Measurements from ENCODE around the gene FMN1. TPM values are rescaled to one million over a fixed set of nuclear protein-coding genes. Genes with fewer than 3 reads are reported as not detected.

The FMN1 gene
- total and polyA plus RNA-seq, 2 of the 8 experiments (the other 6 are each of a cell fraction or from before 2014, with no cell fraction given), result 0.27 to 3.7 TPM

- TF ChIP-seq NANOG (IDR thresholded peaks at IDR 0.05; ENCODE audit: insufficient read depth, low read depth, low read length, poor library complexity, severe bottlenecking) (no peak), KDM5A (IDR thresholded peaks at IDR 0.05; ENCODE audit: low read length) (no peak), CHD1 (IDR thresholded peaks at IDR 0.05; ENCODE audit: low read depth, low read length) (no peak), ZNF274 (IDR thresholded peaks at IDR 0.05; ENCODE audit: borderline replicate concordance, extremely low read depth, low read length) (no peak), RBBP5 (IDR thresholded peaks at IDR 0.05; ENCODE audit: borderline replicate concordance, low read depth, low read length) (no peak), KDM1A (IDR thresholded peaks at IDR 0.05; ENCODE audit: borderline replicate concordance, low read length) (no peak), MAFK (IDR thresholded peaks at IDR 0.05; ENCODE audit: low read depth, low read length) (no peak), HDAC2 (IDR thresholded peaks at IDR 0.05; ENCODE audit: borderline replicate concordance in 1 of 2, low read depth in 2 of 2, low read length in 2 of 2) (no peak), RXRA (IDR thresholded peaks at IDR 0.05; ENCODE audit: insufficient read depth, low read depth, low read length) (no peak), NRF1 (IDR thresholded peaks at IDR 0.05; ENCODE audit: low read depth, low read length) (no peak), SIN3A (conservative IDR thresholded peaks at IDR 0.05 in 1 of 2, IDR thresholded peaks at IDR 0.05 in 1 of 2; ENCODE audit: low read depth in 1 of 2, low read length in 2 of 2) (no peak), SAP30 (IDR thresholded peaks at IDR 0.05; ENCODE audit: insufficient read depth, insufficient replicate concordance, low read length) (no peak), CBX8 (IDR thresholded peaks at IDR 0.05; ENCODE audit: borderline replicate concordance, low read depth, low read length) (no peak), RNF2 (IDR thresholded peaks at IDR 0.05; ENCODE audit: borderline replicate concordance, low read depth, low read length, missing control alignments, poor library complexity, severe bottlenecking) (no peak), TEAD4 (IDR thresholded peaks at IDR 0.05; ENCODE audit: low read depth, low read length) (no peak), GABPA (IDR thresholded peaks at IDR 0.05; ENCODE audit: borderline replicate concordance, insufficient read depth, low read length) (no peak)
Measured at GRCh38 chr15:33001926-33002325, 192.6 kb downstream of the FMN1 start (continued).
